ENCODE measurements around the gene GLIS1. TPM values are rescaled to one million over a fixed set of nuclear protein-coding genes. Genes with fewer than 3 reads are reported as not detected.

GLIS1 gene
- polyA plus RNA-seq, 1 donor from 2014 or later, result not detected

GRCh38 chr1:53617851-53618499, 121.0 kb downstream of the GLIS1 start:
- Histone ChIP-seq H3F3A (ENCODE audit: insufficient read depth, low read length, poor library complexity, severe bottlenecking) (no peaks in the 10 kb centered on the region), H3K9me3 (ENCODE audit: low read length) (no peaks in the 10 kb centered on the region), H3K4me3 (ENCODE audit: low read length) (no peak overlapping the region), H3K36me3 (ENCODE audit: insufficient read depth, low read length) (no peaks in the 10 kb centered on the region), H3K27me3 (ENCODE audit: insufficient read depth, low read depth, low read length) (no peaks in the 10 kb centered on the region), H4K20me1 (ENCODE audit: insufficient read depth) (no peaks in the 10 kb centered on the region), H3K79me2 (replicated peaks; ENCODE audit: insufficient read depth, low read length) (no peaks in the 10 kb centered on the region), H3K9ac (ENCODE audit: low read length) (no peak overlapping the region), H3K9me2 (ENCODE audit: insufficient read depth, low read length) (no peaks in the 10 kb centered on the region), H2AFZ (ENCODE audit: low read depth, low read length) (no peak overlapping the region), H3K4me2 (ENCODE audit: low read length) (no peak overlapping the region), H3K27ac (ENCODE audit: low read length) (no peak overlapping the region)
- TF ChIP-seq EZH2 (IDR thresholded peaks at IDR 0.05; ENCODE audit: borderline replicate concordance, insufficient read depth, low read length, poor library complexity, severe bottlenecking) (no peak), TAF1 (IDR thresholded peaks at IDR 0.05; ENCODE audit: low read depth) (no peak), RAD21 (conservative IDR thresholded peaks at IDR 0.05) (no peak), REST (IDR thresholded peaks at IDR 0.05; ENCODE audit: borderline replicate concordance) (no peak), SMC3 (conservative IDR thresholded peaks at IDR 0.05; ENCODE audit: poor library complexity) (no peak), CTCF (IDR thresholded peaks at IDR 0.05; ENCODE audit: poor library complexity, severe bottlenecking) (no peak), MXI1 (conservative IDR thresholded peaks at IDR 0.05; ENCODE audit: poor library complexity, severe bottlenecking) (no peak), POLR2AphosphoS5 (IDR thresholded peaks at IDR 0.05) (no peak), EP300 (conservative IDR thresholded peaks at IDR 0.05; ENCODE audit: poor library complexity, severe bottlenecking) (no peak)

- Histone ChIP-seq H3K27me3 (ENCODE audit: insufficient read depth, low read depth, low read length) (no peaks in the 10 kb centered on the region), H3K27ac (ENCODE audit: low read length) (no peak overlapping the region), H3K36me3 (ENCODE audit: insufficient read depth, low read length) (no peaks in the 10 kb centered on the region), H3K4me2 (ENCODE audit: low read length) (no peak overlapping the region), H3K9ac (ENCODE audit: low read length) (no peak overlapping the region), H3K79me2 (replicated peaks; ENCODE audit: insufficient read depth, low read length) (no peaks in the 10 kb centered on the region), H4K20me1 (ENCODE audit: insufficient read depth) (no peaks in the 10 kb centered on the region), H2AFZ (ENCODE audit: low read depth, low read length) (no peak overlapping the region), H3K9me3 (ENCODE audit: low read length) (no peaks in the 10 kb centered on the region), H3K4me3 (ENCODE audit: low read length) (no peak overlapping the region), H3K9me2 (ENCODE audit: insufficient read depth, low read length) (no peaks in the 10 kb centered on the region), H3F3A (ENCODE audit: insufficient read depth, low read length, poor library complexity, severe bottlenecking) (no peaks in the 10 kb centered on the region)
- TF ChIP-seq POLR2AphosphoS5 (IDR thresholded peaks at IDR 0.05), result no peak
- no peak for TF ChIP-seq CTCF (IDR thresholded peaks at IDR 0.05; ENCODE audit: poor library complexity, severe bottlenecking)
- TF ChIP-seq MXI1 (conservative IDR thresholded peaks at IDR 0.05; ENCODE audit: poor library complexity, severe bottlenecking), result no peak
- TF ChIP-seq EP300 (conservative IDR thresholded peaks at IDR 0.05; ENCODE audit: poor library complexity, severe bottlenecking), result no peak
- TF ChIP-seq REST (IDR thresholded peaks at IDR 0.05; ENCODE audit: borderline replicate concordance), result no peak
- TF ChIP-seq RAD21 (conservative IDR thresholded peaks at IDR 0.05), result no peak
- no peak for TF ChIP-seq SMC3 (conservative IDR thresholded peaks at IDR 0.05; ENCODE audit: poor library complexity)
- TF ChIP-seq TAF1 (IDR thresholded peaks at IDR 0.05; ENCODE audit: low read depth), result no peak
- no peak for TF ChIP-seq EZH2 (IDR thresholded peaks at IDR 0.05; ENCODE audit: borderline replicate concordance, insufficient read depth, low read length, poor library complexity, severe bottlenecking)
These were observed 121.6 kb downstream of the GLIS1 start for GRCh38 chr1:53617382-53617781.

Measured in neural cell (in vitro differentiated cells).